Nephron (organoid): ENCODE data around the gene DIP2C.

Experiments used
- H3K27ac Mint-ChIP-seq, 3 experiments: 2 replicates each; pipeline ENCODE4 v1.8.0; 2020; ENCODE audit warnings: mixed read lengths in 3 of 3, mild to moderate bottlenecking in 2 of 3, moderate library complexity in 1 of 3
- H3K27me3 Mint-ChIP-seq: 2 replicates; pipeline ENCODE4 v1.8.0; 2021; ENCODE audit warnings: low read depth, mild to moderate bottlenecking, moderate library complexity, mixed read lengths
- H3K36me3 Mint-ChIP-seq: 2 replicates; pipeline ENCODE4 v1.8.0; 2020; ENCODE audit warnings: low read depth, mixed read lengths
- H3K4me1 Mint-ChIP-seq: 2 replicates; pipeline ENCODE4 v1.8.0; 2020; ENCODE audit warnings: mixed read lengths
- H3K4me3 Mint-ChIP-seq, 3 experiments: 2 replicates each; pipeline ENCODE4 v1.8.0; 2020; ENCODE audit warnings: mild to moderate bottlenecking in 3 of 3, mixed read lengths in 3 of 3, moderate library complexity in 2 of 3
- H3K9me3 Mint-ChIP-seq: 2 replicates; pipeline ENCODE4 v1.8.0; 2020; ENCODE audit warnings: mixed read lengths
- CTCF ChIP-seq, 3 experiments: fragments of 200-600 bp; sonication (generic); IDR thresholded peaks; one replicate each; pipeline ENCODE4 v1.5.0; 2021; ENCODE audit warnings: antibody characterized with exemption in 3 of 3; ENCODE audit not compliant: unreplicated experiment in 3 of 3

Gene DIP2C

GRCh38 chr10:519716-520401 is 169.6 kb downstream of the DIP2C start:
- Mint-ChIP-seq H3K27ac (no peak overlapping the region), H3K36me3 (no peaks in the 10 kb centered on the region), H3K9me3 (no peaks in the 10 kb centered on the region), H3K4me1 (peaks cover 66% of the 10 kb centered on the region), H3K27me3 (no peaks in the 10 kb centered on the region), H3K4me3 (no peak overlapping the region)
- no peak for TF ChIP-seq CTCF (IDR thresholded peaks at IDR 0.05; ENCODE audit: unreplicated experiment in 3 of 3)

GRCh38 chr10:519055-519715 is 170.3 kb downstream of the DIP2C start:
- Mint-ChIP-seq H3K27ac (no peak overlapping the region), H3K36me3 (no peaks in the 10 kb centered on the region), H3K27me3 (peaks cover 3% of the 10 kb centered on the region), H3K9me3 (no peaks in the 10 kb centered on the region), H3K4me3 (no peak overlapping the region), H3K4me1 (peaks cover 61% of the 10 kb centered on the region)
- TF ChIP-seq CTCF (IDR thresholded peaks at IDR 0.05; ENCODE audit: unreplicated experiment in 3 of 3), result no peak

- TF ChIP-seq CTCF (IDR thresholded peaks at IDR 0.05; ENCODE audit: unreplicated experiment in 3 of 3), result no peak
These were observed 171.5 kb downstream of the DIP2C start for GRCh38 chr10:517872-518475.

GRCh38 chr10:517241-517830 is 172.1 kb downstream of the DIP2C start:
- H3K27me3 Mint-ChIP-seq, result peaks cover 3% of the 10 kb centered on the region
- no peak overlapping the region for H3K4me3 Mint-ChIP-seq
- no peaks in the 10 kb centered on the region for H3K9me3 Mint-ChIP-seq
- H3K36me3 Mint-ChIP-seq, result no peaks in the 10 kb centered on the region
- TF ChIP-seq CTCF (IDR thresholded peaks at IDR 0.05; ENCODE audit: unreplicated experiment in 3 of 3), result no peak
- H3K4me1 Mint-ChIP-seq, result peaks cover 67% of the 10 kb centered on the region
- H3K27ac Mint-ChIP-seq, result peak overlapping the region; percentile 42 to 58 (median 50)

More at GRCh38 chr10:517872-518475, 171.5 kb downstream of the DIP2C start:
- no peaks in the 10 kb centered on the region for H3K9me3 Mint-ChIP-seq
- peak overlapping the region in 1 of 3 experiments; percentile 58 for H3K27ac Mint-ChIP-seq
- peaks cover 3% of the 10 kb centered on the region for H3K27me3 Mint-ChIP-seq
- no peaks in the 10 kb centered on the region for H3K36me3 Mint-ChIP-seq
- peaks cover 71% of the 10 kb centered on the region for H3K4me1 Mint-ChIP-seq
- no peak overlapping the region for H3K4me3 Mint-ChIP-seq

- no peak for TF ChIP-seq CTCF (IDR thresholded peaks at IDR 0.05; ENCODE audit: unreplicated experiment in 3 of 3)
- Mint-ChIP-seq H3K4me1 (peaks cover 63% of the 10 kb centered on the region), H3K9me3 (no peaks in the 10 kb centered on the region), H3K27ac (peak overlapping the region; percentile 42 to 58 (median 50)), H3K36me3 (no peaks in the 10 kb centered on the region), H3K4me3 (no peak overlapping the region), H3K27me3 (peaks cover 3% of the 10 kb centered on the region)
These were observed 172.7 kb downstream of the DIP2C start for GRCh38 chr10:516764-517163.
